NCI-H2227 treated with DMSO at 0.1 percent for 48 hours (cell line): ENCODE measurements around the gene SLC39A12.
"Not testable (repeated sequence)": the region's sequence is repeated elsewhere in the genome, so short reads cannot be mapped to it uniquely, and the experiment has no call there.

Experiments
- DNase-seq: peaks from one replicate; lab custom pipeline; 2025; lab: John Stamatoyannopoulos, UW

The SLC39A12 gene

DNA sequence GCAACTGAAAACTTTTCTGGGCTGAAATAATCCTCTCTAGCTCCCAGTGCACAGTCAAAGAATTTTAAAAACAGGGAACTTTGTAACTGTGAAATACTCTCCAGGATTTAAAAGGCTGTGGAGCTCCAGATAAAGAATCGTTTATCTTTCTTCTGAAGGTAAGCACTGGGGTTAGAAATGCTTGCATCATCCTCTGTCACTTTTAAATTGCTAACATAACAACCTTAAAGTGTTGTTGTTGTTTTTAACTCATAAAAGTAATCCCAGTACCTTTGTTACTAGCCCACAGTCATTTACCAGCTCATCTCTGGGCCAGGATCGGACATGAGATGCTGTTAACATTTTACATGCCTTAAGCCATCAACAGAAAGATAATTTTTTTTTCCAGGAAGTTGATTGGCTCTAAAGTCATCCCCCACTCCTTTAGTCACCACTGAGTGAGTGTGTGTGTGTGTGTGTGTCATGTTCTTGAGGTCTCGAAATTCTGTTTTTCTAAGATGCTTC, at the start of gene SLC39A12:
Gene SLC39A12 (plus strand): TSS at position 51 of the 504 bp plus-strand sequence. CDS start 1,359 bp downstream, outside the sequence.
- no peak for DNase-seq

DNA sequence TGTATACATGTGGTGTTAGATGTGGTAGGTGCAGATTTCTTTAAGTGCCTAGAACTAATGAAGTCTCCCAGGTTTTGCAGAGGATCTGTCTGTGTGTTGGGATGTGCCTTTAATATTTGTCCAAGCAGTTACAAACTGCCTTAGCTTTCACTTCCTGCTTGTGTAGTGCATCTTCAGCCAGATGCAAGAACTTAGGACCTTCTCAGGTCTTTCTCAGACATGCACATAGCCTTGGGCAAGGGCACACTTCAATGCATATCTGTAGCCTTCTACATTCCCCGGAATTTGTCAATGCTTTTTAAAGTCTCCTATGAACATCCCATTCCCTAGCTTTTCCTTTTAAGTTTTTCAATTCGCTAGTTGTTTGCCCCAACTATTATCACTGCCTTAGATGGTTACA, 47.2 kb upstream of the SLC39A12 start:
- DNase-seq, result no peak

DNA sequence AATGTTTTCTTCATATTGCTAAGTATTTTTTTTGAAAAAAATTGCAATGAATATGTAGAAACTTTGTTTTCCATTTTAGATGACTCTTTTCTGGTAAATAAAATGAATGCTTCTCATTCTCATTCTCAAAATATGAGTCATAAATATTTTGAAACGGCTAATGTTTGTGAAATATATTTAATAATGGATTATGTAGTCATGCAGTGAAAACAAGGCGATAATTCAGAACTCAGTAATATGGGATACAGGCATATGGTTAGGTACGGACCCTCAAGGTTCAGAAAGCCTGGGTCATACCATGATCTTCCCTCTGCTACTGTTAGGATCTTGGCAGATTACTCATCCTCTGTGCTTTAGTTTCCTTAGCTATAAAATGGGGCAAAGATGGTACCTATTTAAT, 46.2 kb upstream of the SLC39A12 start:
- no peak for DNase-seq

DNA sequence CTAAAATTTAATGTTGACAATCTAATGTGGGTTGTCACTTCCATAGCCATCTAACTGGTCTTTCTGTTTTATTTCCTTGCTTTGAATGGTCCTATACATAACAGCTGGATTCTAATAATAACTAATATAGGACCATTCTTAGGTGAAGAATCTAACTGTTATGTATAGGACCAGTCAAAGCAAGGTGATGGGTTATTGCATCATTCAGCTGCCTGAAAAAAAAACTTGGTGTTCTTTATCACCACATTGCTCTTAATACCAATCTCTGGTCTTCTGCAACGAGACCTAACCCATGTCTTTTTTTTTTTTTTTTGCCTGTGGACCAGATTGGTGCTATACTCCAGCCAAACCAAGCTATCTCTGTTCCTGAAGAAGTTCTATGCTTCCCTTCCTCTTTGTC, 45.7 kb upstream of the SLC39A12 start:
- no peak for DNase-seq

DNA sequence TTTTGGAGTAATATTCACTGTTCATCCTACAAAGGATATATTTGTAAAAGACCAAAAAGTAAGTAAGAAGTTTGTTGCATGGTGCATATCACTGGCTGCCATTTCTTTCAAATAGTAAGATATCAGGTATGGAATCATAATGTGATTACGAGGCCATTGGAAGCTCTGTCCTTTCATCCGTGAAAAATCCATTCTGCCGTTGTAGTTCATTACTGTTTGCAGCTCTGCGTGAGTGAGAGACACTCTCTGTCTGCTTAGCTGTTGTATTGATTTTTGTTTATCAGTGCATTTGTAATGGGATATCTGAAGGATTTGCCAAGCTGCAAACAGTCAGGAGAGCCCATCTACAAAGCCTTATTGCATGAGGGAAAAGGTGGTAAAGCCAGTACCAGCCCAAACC, 44.1 kb upstream of the SLC39A12 start:
- no peak for DNase-seq

DNA sequence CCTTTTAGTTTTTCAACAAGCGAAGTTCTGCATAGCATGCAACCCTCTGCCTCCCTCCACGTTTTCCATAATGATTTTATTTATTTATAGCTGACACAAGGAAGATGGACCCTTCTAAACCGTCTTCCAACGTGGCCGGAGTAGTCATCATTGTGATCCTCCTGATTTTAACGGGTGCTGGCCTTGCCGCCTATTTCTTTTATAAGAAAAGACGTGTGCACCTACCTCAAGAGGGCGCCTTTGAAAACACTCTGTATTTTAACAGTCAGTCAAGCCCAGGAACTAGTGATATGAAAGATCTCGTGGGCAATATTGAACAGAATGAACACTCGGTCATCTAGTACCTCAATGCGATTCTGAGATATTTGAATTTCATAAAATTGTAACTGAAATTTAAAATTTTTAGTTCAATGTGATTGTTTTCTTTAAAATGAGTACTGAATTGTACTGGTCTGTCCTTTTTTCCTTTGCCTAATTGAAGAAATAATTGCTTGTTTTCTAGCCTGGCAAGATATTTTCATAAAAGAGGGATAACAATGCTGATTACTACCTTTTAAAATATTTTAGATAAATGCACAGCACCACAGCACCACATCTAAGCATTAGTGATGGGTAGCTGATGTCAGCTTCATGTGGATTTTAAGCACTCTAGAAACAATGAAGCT, 41.5 kb upstream of the SLC39A12 start:
- no peak for DNase-seq

DNA sequence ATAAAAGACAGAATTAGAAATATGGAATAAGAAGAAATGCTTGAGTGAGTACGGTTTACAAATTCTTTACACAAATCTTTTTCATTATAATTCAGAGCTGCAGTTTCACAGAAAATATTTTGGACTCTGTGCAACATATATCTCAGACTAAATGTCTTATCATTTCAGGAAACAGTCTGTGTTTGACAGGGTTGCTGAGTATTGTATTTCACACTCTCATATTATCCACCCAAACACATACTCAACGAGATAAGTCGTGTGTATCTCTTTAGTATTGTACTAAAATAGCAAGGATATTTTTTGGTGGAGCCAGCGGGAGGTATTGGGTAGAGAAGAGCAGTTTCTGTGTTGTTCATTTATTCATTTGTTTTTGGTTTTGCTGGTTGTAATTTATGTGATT, 39.0 kb upstream of the SLC39A12 start:
- no peak for DNase-seq

DNA sequence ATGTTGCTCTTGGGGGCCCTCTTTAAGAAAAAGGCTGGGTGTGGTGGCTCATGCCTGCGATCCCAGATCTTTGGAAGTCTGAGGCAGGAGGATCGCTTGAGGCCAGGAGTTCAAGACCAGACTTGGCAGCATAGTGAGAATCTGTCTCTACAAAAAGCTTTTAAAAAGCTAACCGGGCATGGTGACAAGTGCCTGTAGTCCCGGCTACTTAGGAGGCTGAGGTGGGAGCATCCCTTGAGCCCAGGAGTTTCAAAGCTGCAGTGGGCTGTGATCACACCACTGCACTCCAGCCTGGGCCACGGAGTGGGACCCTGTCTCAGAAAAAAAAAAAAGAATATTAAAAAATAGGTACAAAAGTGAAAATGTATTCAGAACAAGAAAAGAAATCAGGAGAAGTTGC, 38.1 kb upstream of the SLC39A12 start:
- no peak for DNase-seq

DNA sequence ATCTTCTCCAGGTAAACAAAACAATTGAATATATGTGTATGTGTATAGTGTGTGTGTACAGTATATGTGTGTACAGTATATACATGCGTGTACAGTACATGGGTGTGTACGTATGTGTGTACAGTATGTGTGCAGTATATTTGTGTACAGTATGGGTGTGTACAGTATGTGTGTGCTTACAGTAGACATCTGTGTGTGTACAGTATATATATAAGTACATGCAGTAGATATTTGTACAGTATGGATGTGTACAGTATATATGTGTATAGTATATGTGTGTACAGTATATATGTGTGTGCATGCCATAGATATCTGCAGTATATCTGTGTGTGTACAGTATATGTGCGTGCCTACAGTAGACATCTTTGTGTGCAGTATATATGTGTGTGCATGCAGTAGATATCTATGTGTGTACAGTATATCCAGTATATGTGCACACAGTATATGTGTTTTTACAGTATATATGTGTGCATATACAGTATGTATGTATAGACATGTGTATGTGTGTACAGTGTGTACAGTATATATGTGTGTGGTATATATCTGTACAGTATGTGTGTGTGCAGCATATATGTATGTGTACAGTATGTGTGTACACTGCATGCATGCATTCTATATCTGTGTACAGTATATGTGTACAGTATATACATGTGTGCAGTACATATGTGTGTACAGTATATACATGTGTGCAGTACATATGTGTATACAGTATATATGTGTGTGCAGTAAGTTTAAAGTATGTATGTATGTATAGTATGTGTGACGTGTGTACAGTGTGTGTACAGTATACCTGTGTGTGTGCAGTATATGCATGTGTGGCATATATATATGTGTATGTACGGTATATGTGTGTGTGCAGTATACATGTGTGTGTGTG, 37.3 kb upstream of the SLC39A12 start:
- DNase-seq, result no peak

DNA sequence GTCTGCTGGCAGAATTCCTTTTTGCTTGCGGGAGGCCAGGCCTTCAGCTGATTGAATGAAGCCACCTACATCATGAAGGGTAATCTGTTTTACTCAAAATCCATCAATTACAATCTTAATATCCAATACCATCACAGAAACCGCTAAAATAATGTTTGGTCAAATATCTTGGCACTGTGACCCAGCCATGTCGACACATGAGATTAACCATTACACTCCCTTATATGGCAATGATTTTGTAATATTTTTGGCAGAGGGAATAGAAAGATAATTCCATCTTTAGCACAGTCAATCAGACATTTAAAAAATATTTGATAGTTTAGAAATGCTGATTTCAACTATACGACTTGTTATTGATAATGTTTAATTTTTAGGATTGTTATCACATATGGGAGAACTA, 36.5 kb upstream of the SLC39A12 start:
- no peak for DNase-seq

DNA sequence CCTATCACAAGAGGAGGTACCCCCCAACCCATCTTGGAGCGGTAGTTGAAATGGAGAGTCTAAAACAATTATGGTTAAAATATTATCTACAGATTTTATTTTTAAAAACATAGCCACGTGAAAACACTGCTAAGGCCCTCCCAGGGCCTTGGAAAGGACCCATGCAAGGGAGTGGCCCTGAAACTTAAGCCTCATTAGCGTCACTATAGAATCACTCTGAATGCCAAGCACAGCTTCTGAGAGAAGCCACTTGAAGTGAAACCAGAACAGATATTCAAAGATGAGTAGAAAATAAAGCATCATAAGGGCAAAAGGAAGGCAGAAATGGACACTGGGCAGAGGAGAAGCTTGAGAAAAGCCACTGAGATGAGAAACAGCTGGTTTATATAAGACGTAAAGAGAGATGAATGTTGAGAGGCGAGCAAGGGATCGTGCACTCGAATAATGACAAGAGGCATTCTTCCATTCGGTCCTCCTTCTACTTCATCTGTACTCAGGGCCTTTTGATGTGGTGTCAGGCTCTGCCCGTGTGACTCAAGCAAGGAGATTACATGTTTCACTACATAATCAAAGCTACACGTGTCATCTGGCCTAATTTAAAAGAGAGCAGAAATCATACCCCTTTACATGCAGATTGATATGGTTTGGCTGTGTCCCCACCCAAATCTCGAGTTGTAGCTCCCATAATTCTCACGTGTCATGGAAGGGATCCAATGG, 33.4 kb upstream of the SLC39A12 start:
- DNase-seq, result no peak

DNA sequence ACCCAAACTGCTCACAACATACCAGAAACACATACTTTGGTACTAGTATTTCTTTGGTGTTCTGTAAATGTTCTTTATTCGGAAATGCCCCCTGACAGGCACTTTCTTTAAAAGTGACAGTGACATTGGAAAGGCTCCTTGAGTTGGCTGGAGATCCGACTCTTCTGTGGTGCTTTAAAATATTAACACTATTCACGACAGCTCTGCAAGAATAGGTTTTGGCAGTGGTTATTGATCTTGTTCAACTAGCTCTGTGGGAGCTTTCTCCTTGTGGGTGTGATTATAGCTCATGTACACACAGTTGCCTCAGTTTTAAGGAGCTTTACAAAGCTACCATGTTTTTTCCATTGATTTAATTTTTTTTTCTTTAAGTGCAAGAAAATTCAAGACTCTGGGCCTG, 30.3 kb upstream of the SLC39A12 start:
- DNase-seq, result no peak

DNA sequence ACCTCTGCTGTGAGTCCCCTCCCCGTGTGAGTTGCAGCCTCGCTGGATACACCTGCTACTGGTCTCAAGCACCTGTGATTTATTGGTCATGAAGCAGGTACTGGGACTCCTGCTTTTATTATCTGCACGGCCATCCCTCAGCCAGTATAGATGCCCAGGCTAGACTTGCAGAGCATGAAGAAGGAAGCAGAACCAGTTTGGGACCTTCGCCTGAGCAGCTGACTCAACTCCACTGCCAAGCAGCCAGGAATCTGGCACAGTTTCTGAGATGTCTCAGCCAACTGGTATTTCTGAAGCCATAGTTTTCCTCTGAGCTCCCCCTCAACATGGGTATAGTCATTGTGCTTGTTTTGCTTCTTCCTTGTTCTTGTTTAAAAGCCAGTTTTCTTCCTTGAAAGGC, 28.0 kb upstream of the SLC39A12 start:
- no peak for DNase-seq

DNA sequence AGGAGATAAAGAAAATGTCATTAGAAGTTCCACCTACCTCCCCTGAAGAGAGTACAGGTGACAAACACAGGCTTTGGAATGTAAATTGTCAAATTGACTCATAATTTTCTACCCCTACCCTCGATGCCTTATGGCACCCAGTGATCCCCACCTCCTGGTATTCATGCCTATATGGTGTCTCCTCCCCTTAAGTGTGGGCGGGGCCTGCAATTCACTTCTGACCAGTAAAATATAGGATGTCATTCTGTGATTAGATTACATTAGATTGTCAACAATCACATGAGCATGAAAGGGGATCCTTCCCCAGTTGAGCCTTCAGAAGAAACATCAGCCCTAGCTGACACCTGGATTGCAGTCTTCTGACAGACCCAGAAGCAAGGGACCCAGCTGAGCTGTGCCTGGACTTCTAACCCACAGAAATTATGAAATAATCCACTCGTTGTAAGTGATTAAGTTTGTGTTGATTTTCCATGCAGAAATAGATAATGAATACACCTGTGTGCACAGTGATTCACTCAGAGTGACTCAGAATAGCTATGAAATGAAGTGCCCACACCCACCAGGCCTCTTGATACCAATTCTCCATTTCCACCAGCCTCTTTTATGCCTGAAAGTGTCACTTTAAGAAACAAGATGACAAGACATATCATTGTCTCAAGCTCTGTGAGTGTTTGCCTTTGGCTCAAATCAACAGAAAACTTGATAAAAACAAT, 8.5 kb upstream of the SLC39A12 start:
- DNase-seq, result no peak

DNA sequence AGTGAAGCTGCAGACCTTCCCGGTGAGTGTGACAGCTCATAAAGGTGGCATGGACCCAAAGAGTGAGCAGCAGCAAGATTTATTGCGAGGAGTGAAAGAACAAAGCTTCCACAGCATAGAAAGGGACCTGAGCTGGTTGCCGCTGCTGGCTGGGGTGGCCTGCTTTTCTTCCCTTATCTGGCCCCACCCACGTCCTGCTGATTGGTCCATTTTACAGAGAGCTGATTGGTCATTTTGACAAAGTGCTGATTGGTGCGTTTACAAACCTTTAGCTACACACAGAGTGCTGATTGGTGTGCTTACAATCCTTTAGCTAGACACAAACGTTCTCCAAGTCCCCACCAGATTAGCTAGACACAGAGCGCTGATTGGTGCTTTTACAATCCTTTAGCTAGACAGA, 1.4 kb upstream of the SLC39A12 start:
- not testable (repeated sequence) for DNase-seq

DNA sequence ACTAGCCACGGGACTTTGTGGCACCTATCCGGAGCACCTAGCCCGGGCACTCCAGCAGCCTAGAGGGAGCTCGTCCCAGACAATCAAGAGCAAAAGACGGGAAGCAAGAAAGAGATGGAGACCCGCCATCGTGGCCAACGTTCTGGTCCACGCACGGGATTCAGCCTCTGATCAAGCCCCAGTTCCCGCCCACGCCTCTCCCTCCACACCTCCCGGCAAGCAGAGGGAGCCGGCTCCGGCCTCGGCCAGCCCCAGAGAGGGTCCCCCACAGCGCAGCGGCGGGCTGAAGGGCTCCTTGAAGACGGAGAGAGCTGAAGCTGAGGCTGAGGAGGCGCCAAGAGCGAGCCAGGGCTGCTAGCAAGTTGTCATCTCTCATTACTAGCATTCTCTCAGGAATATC, 992 bp upstream of the SLC39A12 start:
- DNase-seq, result no peak

DNA sequence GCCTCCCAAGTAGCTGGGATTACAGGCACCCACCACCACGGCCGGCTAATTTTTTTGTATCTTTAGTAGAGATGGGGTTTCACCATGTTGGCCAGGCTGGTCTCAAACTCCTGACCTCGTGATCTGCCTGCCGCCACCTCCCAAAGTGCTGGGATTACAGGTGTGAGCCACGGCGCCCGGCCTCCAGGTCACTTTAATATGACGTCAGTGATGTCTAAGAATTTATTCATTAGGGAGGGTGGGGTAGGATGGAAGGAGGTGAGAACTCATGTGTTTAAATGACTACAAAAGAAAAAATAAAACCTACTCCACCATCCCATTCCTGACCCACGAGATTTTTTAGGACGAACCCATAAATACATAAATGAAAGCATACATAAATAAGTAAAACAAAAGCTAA, 2.7 kb downstream of the SLC39A12 start:
- DNase-seq, result not testable (repeated sequence)

DNA sequence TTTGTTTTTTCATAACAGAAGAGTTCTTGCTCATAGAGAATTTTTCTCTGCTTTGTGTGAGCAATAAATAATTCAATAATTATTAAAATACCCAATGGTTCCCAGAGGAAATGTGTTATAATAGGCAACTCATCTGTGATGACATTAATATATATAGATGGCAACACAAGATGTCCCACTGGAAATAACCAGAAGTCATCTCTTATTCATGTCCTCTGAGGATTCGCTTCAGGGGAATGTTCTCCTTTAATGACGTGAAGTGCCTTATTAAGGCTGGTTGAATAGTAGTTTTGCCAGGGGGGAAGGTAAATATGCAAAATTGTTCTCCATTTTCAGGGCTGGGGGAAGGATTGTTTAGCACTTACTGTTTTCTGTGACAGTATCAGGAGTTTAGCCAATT, 3.1 kb downstream of the SLC39A12 start:
- no peak for DNase-seq

DNA sequence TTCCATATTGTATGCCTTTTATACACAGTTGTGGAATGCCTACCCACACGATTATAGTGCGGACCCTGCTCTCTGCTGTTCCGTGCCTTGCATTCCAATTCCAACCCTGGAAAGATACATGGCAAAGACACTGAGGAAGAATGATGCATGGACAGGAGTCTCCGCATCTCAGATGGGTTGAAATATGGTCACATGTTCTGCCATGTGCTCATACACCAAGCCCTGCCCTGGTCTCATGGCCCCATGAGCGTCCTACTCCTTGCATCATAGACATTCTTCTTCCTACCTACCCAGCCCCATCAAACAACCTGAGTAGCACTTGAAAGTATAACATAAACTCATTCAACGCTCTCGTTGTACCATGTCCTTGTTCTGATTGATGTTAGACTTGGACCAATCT, 6.3 kb downstream of the SLC39A12 start:
- no peak for DNase-seq

DNA sequence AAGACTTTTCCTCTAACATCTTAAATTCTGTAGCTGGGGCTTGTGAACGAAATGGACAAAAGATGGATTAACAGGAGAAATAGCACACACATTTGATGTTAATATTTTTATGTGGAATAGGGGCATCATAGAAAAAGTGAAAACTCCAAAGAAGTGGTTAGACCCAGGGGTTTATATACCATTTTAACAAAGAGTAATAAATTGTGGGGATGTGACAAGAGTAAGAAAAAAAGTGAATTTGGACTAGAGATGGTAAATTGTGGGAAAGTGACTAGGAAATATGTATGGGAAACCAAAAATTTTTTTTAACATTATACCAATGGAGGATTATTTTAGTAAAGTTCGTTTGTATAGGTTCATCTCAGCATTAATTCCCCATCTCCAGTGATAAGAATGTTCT, 8.2 kb downstream of the SLC39A12 start:
- no peak for DNase-seq

DNA sequence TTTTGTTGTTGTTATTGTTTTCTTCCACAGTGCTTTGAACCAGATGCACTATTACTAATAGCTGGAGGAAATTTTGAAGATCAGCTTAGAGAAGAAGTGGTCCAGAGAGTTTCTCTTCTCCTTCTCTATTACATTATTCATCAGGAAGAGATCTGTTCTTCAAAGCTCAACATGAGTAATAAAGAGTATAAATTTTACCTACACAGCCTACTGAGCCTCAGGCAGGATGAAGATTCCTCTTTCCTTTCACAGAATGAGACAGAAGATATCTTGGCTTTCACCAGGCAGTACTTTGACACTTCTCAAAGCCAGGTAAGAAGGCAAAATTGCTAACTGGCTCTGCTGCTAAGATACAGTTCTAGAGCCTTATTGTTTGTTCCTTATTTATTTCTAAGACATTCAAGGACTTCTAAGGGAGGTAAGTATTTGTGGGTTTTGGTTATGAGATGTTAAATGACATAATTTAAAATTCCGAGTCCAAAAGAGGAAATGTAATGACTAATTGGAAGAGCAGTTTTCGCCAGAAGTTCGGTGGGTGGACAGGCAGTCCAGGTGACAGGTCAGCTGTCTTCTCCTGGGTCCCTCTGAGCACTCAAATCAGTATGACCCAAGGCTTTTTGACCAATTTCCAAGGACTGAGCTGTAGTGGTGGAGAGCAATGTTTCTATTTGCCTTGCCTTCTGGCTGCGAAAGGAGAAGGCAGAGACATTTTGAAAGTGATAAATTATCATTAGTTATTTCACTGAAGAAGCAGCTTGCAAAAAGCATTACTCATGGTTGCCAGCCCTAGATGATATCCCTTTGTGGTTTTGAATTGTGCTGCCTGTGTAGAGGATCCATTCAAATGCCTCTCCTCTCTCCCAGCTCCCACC, 10.1 kb downstream of the SLC39A12 start:
- no peak for DNase-seq
